GM18526 (cell line): ENCODE results near the gene PRCC.

Source experiments
- POLR2A ChIP-seq: IDR thresholded peaks from 3 replicates; pipeline ENCODE4 v1.6.1; 2011; ENCODE audit not compliant: insufficient read length; ENCODE audit errors: extremely low read depth

Gene PRCC

GRCh38 chr1:156750711-156751450, 16.5 kb upstream of the PRCC start:
- TF ChIP-seq POLR2A: no peak

- TF ChIP-seq POLR2A: no peak
These were observed 15.9 kb upstream of the PRCC start, which contains the start of gene HDGF for GRCh38 chr1:156751451-156751756. Gene HDGF (minus strand): TSS chr1:156751675. CDS start chr1:156751429, 246 bp downstream.

GRCh38 chr1:156751757-156752481, 15.4 kb upstream of the PRCC start:
- TF ChIP-seq POLR2A: peak; percentile 78

GRCh38 chr1:156752843-156753482, 14.4 kb upstream of the PRCC start:
- TF ChIP-seq POLR2A: no peak

GRCh38 chr1:156754219-156754618, 13.1 kb upstream of the PRCC start:
- no peak for TF ChIP-seq POLR2A

GRCh38 chr1:156755527-156755950, 11.8 kb upstream of the PRCC start:
- TF ChIP-seq POLR2A: no peak

GRCh38 chr1:156756355-156756754, 11.0 kb upstream of the PRCC start:
- TF ChIP-seq POLR2A: no peak

GRCh38 chr1:156760092-156760795, 7.1 kb upstream of the PRCC start:
- TF ChIP-seq POLR2A: no peak

GRCh38 chr1:156760796-156761104, 6.6 kb upstream of the PRCC start:
- TF ChIP-seq POLR2A: no peak

GRCh38 chr1:156765666-156766065, 1.7 kb upstream of the PRCC start:
- TF ChIP-seq POLR2A: no peak

- peak; percentile 41 for TF ChIP-seq POLR2A
These were observed 836 bp upstream of the PRCC start for GRCh38 chr1:156766298-156767100.

GRCh38 chr1:156767879-156768604, 707 bp downstream of the PRCC start:
- TF ChIP-seq POLR2A: no peak

- no peak for TF ChIP-seq POLR2A
These were observed 1.4 kb downstream of the PRCC start for GRCh38 chr1:156768610-156769295.

GRCh38 chr1:156772222-156772621, 4.9 kb downstream of the PRCC start:
- TF ChIP-seq POLR2A: no peak
